ENCODE measurements around the gene NOTUM.

- TF ChIP-seq, protein P1, sequence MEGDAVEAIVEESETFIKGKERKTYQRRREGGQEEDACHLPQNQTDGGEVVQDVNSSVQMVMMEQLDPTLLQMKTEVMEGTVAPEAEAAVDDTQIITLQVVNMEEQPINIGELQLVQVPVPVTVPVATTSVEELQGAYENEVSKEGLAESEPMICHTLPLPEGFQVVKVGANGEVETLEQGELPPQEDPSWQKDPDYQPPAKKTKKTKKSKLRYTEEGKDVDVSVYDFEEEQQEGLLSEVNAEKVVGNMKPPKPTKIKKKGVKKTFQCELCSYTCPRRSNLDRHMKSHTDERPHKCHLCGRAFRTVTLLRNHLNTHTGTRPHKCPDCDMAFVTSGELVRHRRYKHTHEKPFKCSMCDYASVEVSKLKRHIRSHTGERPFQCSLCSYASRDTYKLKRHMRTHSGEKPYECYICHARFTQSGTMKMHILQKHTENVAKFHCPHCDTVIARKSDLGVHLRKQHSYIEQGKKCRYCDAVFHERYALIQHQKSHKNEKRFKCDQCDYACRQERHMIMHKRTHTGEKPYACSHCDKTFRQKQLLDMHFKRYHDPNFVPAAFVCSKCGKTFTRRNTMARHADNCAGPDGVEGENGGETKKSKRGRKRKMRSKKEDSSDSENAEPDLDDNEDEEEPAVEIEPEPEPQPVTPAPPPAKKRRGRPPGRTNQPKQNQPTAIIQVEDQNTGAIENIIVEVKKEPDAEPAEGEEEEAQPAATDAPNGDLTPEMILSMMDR (conservative IDR thresholded peaks at IDR 0.05; ENCODE audit: low read length), result no peak
- no peak for TF ChIP-seq EZH2phosphoT487 (IDR thresholded peaks at IDR 0.05; ENCODE audit: borderline replicate concordance, low read depth, low read length)
Measured at GRCh38 chr17:81960130-81960958, 643 bp downstream of the NOTUM start.
